ENCODE measurements around the gene MLH1.

The MLH1 gene

DNA sequence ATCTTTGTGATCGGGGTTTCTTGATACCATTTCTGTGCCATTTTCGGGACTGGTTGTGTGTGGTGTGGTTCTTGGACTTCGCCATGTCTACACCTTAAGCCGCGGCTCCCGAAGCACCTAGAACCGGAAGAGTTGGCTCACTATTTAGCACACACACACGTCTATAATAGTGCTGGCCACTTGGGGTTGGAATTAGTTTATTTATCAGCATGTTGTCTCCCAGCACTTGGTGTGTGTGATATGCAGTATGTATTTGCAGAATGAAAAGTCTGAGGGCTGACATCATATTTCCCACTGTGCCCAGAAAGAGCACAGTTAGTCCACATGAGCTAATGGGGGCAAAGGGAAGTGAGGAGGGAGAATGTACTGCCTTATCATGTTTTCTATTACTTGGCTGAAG is 23.6 kb downstream of the MLH1 start:
- no peaks in the 10 kb centered on the region for H3K4me1 Mint-ChIP-seq (ENCODE audit: low read depth)
- H3K36me3 Mint-ChIP-seq = peaks cover 18% of the 10 kb centered on the region
- H3K9me3 Mint-ChIP-seq (ENCODE audit: low read depth) = no peaks in the 10 kb centered on the region
- H3K27me3 Mint-ChIP-seq = no peaks in the 10 kb centered on the region
- H3K27ac Mint-ChIP-seq = no peak overlapping the region
- H3K4me3 Mint-ChIP-seq = no peak overlapping the region

GRCh38 chr3:37017683-37018082 is 24.4 kb downstream of the MLH1 start:
- Mint-ChIP-seq H3K27me3 (no peaks in the 10 kb centered on the region), H3K4me1 (ENCODE audit: low read depth) (no peaks in the 10 kb centered on the region), H3K4me3 (no peak overlapping the region), H3K36me3 (peaks cover 22% of the 10 kb centered on the region), H3K9me3 (ENCODE audit: low read depth) (no peaks in the 10 kb centered on the region), H3K27ac (no peak overlapping the region)

DNA sequence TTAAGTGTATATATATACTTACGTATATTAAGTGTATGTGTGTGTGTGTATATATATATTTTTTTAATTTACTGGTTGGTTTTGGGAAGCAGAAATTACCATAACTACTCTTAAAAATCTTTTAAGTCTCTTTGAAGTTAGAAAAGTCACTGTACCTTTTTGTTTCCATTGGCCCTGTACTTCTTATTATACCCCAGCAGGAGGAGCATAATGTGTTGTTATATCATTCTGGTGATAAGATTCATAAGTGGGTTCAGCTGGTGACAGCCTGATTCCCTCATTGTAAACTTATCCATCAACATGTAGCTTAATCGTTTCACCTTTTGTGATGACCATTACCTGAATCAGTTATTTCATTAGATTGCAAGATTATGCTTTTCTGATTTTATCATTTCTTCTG is 30.8 kb downstream of the MLH1 start:
- H3K36me3 Mint-ChIP-seq = peaks cover 17% of the 10 kb centered on the region
- H3K4me3 Mint-ChIP-seq = no peak overlapping the region
- H3K4me1 Mint-ChIP-seq (ENCODE audit: low read depth) = no peaks in the 10 kb centered on the region
- H3K9me3 Mint-ChIP-seq (ENCODE audit: low read depth) = no peaks in the 10 kb centered on the region
- no peak overlapping the region for H3K27ac Mint-ChIP-seq
- no peaks in the 10 kb centered on the region for H3K27me3 Mint-ChIP-seq

- no peaks in the 10 kb centered on the region for H3K9me3 Mint-ChIP-seq (ENCODE audit: low read depth)
- no peak overlapping the region for H3K4me3 Mint-ChIP-seq
- no peaks in the 10 kb centered on the region for H3K27me3 Mint-ChIP-seq
- no peaks in the 10 kb centered on the region for H3K4me1 Mint-ChIP-seq (ENCODE audit: low read depth)
- H3K27ac Mint-ChIP-seq = no peak overlapping the region
- peaks cover 17% of the 10 kb centered on the region for H3K36me3 Mint-ChIP-seq
Observed at GRCh38 chr3:37024820-37025405, 31.6 kb downstream of the MLH1 start.

- H3K27ac Mint-ChIP-seq = peak overlapping the region; percentile 29
- H3K4me1 Mint-ChIP-seq (ENCODE audit: low read depth) = no peaks in the 10 kb centered on the region
- no peaks in the 10 kb centered on the region for H3K27me3 Mint-ChIP-seq
- peaks cover 15% of the 10 kb centered on the region for H3K36me3 Mint-ChIP-seq
- H3K4me3 Mint-ChIP-seq = no peak overlapping the region
- H3K9me3 Mint-ChIP-seq (ENCODE audit: low read depth) = no peaks in the 10 kb centered on the region
Observed at GRCh38 chr3:37025561-37026335, 32.4 kb downstream of the MLH1 start.

DNA sequence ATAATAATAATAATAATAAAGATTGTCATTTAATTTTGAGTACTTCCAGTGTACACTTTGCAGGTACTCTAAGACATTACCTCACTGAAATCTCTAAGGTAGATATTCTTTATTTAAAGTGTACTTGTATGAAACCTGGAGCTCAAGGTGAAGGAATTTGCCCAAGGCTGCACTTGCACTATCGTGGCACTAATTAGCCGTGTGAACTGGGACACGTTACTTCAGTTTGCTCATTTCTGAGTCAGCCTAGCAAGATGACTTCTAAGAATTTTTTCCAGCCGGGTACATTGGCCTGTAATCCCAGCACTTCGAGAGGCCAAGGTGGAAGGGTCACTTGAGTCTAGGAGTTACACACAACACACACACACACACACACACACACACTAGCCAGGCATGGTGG is 33.5 kb downstream of the MLH1 start:
- H3K27me3 Mint-ChIP-seq = no peaks in the 10 kb centered on the region
- H3K9me3 Mint-ChIP-seq (ENCODE audit: low read depth) = no peaks in the 10 kb centered on the region
- no peaks in the 10 kb centered on the region for H3K4me1 Mint-ChIP-seq (ENCODE audit: low read depth)
- H3K4me3 Mint-ChIP-seq = no peak overlapping the region
- peaks cover 14% of the 10 kb centered on the region for H3K36me3 Mint-ChIP-seq
- no peak overlapping the region for H3K27ac Mint-ChIP-seq

- no peak overlapping the region for H3K27ac Mint-ChIP-seq
- no peaks in the 10 kb centered on the region for H3K9me3 Mint-ChIP-seq (ENCODE audit: low read depth)
- peaks cover 20% of the 10 kb centered on the region for H3K36me3 Mint-ChIP-seq
Observed at GRCh38 chr3:37028329-37028728, 35.0 kb downstream of the MLH1 start.

DNA sequence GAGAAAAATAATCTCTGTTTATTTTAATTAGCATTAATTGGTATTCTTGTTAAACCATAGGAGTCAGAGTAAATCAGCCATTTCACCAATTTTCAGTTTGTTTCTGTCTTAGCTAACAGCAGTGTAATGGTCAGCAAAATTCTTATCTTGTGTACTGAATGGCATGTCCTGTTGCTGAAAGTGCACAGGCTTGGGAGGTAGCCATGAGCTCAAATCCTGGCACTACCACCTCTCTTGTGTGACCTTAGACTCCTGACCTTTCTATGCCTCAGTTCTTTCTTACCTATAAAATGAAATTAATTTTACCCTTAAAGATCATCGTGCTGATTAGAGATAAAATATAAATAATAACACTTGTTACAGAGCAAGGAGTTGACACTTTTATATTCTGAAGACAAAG is 35.8 kb downstream of the MLH1 start:
- Mint-ChIP-seq H3K36me3 (peaks cover 22% of the 10 kb centered on the region), H3K27me3 (no peaks in the 10 kb centered on the region), H3K9me3 (ENCODE audit: low read depth) (no peaks in the 10 kb centered on the region), H3K27ac (no peak overlapping the region), H3K4me3 (no peak overlapping the region), H3K4me1 (ENCODE audit: low read depth) (no peaks in the 10 kb centered on the region)

More at GRCh38 chr3:37028329-37028728, 35.0 kb downstream of the MLH1 start:
- Mint-ChIP-seq H3K4me3 (no peak overlapping the region), H3K27me3 (no peaks in the 10 kb centered on the region), H3K4me1 (ENCODE audit: low read depth) (no peaks in the 10 kb centered on the region)

- Mint-ChIP-seq H3K4me1 (ENCODE audit: low read depth) (no peaks in the 10 kb centered on the region), H3K27ac (no peak overlapping the region), H3K4me3 (no peak overlapping the region), H3K9me3 (ENCODE audit: low read depth) (no peaks in the 10 kb centered on the region), H3K27me3 (no peaks in the 10 kb centered on the region), H3K36me3 (peaks cover 24% of the 10 kb centered on the region)
Observed at GRCh38 chr3:37029516-37030163, 36.3 kb downstream of the MLH1 start.

DNA sequence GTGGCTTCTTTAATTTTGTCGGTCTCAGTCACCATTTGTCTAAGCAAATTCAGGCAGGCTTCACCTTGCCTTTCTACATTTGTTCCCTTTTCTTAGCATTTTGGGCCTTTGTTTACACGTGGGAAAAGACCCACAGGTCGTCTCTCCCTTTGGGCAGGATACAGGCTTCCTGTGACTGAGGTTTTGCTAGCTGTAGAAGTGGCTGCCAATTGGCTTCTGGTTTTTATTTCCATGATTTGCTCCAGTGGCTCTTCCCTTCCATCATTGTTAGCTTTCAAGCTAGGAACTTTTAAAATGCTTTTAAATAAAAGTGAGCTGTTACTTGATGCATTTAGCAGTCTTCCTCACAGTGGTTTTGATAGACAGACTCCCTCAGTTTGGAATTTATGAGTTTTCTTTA is 37.3 kb downstream of the MLH1 start:
- Mint-ChIP-seq H3K4me1 (ENCODE audit: low read depth) (no peaks in the 10 kb centered on the region), H3K27me3 (no peaks in the 10 kb centered on the region), H3K9me3 (ENCODE audit: low read depth) (no peaks in the 10 kb centered on the region), H3K36me3 (peaks cover 28% of the 10 kb centered on the region), H3K4me3 (no peak overlapping the region), H3K27ac (no peak overlapping the region)

- Mint-ChIP-seq H3K27ac (no peak overlapping the region), H3K27me3 (no peaks in the 10 kb centered on the region), H3K9me3 (ENCODE audit: low read depth) (no peaks in the 10 kb centered on the region), H3K36me3 (peaks cover 30% of the 10 kb centered on the region), H3K4me3 (no peak overlapping the region), H3K4me1 (ENCODE audit: low read depth) (no peaks in the 10 kb centered on the region)
Observed at GRCh38 chr3:37031096-37031682, 37.9 kb downstream of the MLH1 start.

DNA sequence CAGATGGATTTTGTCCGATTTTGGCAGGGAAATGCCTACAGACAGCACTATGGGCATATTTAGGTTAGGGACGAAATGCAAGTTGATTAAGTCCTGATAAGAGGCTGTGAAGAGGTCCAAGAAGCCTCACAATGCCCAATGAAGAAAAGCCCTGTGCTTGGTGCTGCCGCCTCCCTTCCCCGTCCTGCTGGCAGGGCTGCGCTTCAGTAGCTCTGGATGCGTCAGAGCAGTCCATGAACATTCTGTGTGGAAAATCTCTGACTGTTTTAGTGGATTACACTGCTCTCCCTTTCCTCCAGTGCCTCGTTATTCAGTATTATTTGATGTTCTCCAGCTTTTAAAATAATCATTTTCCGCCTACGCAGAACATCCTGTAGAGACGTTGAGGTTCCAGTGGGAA is 39.6 kb downstream of the MLH1 start:
- no peak overlapping the region for H3K27ac Mint-ChIP-seq
- H3K9me3 Mint-ChIP-seq (ENCODE audit: low read depth) = no peaks in the 10 kb centered on the region
- no peaks in the 10 kb centered on the region for H3K4me1 Mint-ChIP-seq (ENCODE audit: low read depth)
- peaks cover 36% of the 10 kb centered on the region for H3K36me3 Mint-ChIP-seq
- H3K4me3 Mint-ChIP-seq = no peak overlapping the region
- H3K27me3 Mint-ChIP-seq = no peaks in the 10 kb centered on the region

GRCh38 chr3:37037352-37037751 is 44.0 kb downstream of the MLH1 start:
- H3K27me3 Mint-ChIP-seq = no peaks in the 10 kb centered on the region
- peaks cover 38% of the 10 kb centered on the region for H3K36me3 Mint-ChIP-seq
- H3K9me3 Mint-ChIP-seq (ENCODE audit: low read depth) = no peaks in the 10 kb centered on the region

GRCh38 chr3:37039161-37039846 is 46.0 kb downstream of the MLH1 start:
- no peak overlapping the region for H3K27ac Mint-ChIP-seq
- H3K27me3 Mint-ChIP-seq = no peaks in the 10 kb centered on the region
- H3K4me1 Mint-ChIP-seq (ENCODE audit: low read depth) = no peaks in the 10 kb centered on the region
- H3K4me3 Mint-ChIP-seq = no peak overlapping the region
- H3K9me3 Mint-ChIP-seq (ENCODE audit: low read depth) = no peaks in the 10 kb centered on the region
- peaks cover 28% of the 10 kb centered on the region for H3K36me3 Mint-ChIP-seq

More at GRCh38 chr3:37037352-37037751, 44.0 kb downstream of the MLH1 start:
- Mint-ChIP-seq H3K4me3 (no peak overlapping the region), H3K4me1 (ENCODE audit: low read depth) (no peaks in the 10 kb centered on the region), H3K27ac (no peak overlapping the region)

- Mint-ChIP-seq H3K9me3 (ENCODE audit: low read depth) (no peaks in the 10 kb centered on the region), H3K27me3 (no peaks in the 10 kb centered on the region), H3K27ac (no peak overlapping the region), H3K36me3 (peaks cover 25% of the 10 kb centered on the region), H3K4me1 (ENCODE audit: low read depth) (peaks cover 2% of the 10 kb centered on the region), H3K4me3 (no peak overlapping the region)
Observed at GRCh38 chr3:37040231-37040630, 46.9 kb downstream of the MLH1 start.
